GM11168 (cell line): ENCODE results near the gene ABCG1.

Experiments used
- in situ Hi-C: fragments of 300-500 bp; cut with MboI; formaldehyde crosslinking; loops from one replicate; pipeline ENCODE4 v1.12.0; 2022; ENCODE audit warnings: low sequenced_read_pairs; ENCODE audit not compliant: unreplicated experiment

Gene ABCG1

GRCh38 chr21:42213082-42213774 is 5.7 kb upstream of the ABCG1 start:
- in situ Hi-C loops = no loop called here

- in situ Hi-C loops = no loop called here
Observed at GRCh38 chr21:42214081-42214750, 4.7 kb upstream of the ABCG1 start.

- in situ Hi-C loops = no loop called here
Observed at GRCh38 chr21:42214921-42215320, 4.0 kb upstream of the ABCG1 start.

GRCh38 chr21:42215942-42216725 is 2.8 kb upstream of the ABCG1 start:
- in situ Hi-C loops = no loop called here

GRCh38 chr21:42216726-42217572 is 2.0 kb upstream of the ABCG1 start:
- in situ Hi-C loops = no loop called here

- in situ Hi-C loops = no loop called here
Observed at GRCh38 chr21:42219606-42220137, 732 bp downstream of the ABCG1 start.

GRCh38 chr21:42220138-42220701 is 1.3 kb downstream of the ABCG1 start:
- in situ Hi-C loops = no loop called here

GRCh38 chr21:42221581-42222345 is 2.8 kb downstream of the ABCG1 start:
- in situ Hi-C loops = no loop called here

GRCh38 chr21:42222386-42222785 is 3.4 kb downstream of the ABCG1 start:
- in situ Hi-C loops = no loop called here

- in situ Hi-C loops = no loop called here
Observed at GRCh38 chr21:42222821-42223390, 4.0 kb downstream of the ABCG1 start.

- in situ Hi-C loops = no loop called here
Observed at GRCh38 chr21:42223826-42224575, 5.1 kb downstream of the ABCG1 start.

- in situ Hi-C loops = no loop called here
Observed at GRCh38 chr21:42225042-42225441, 6.1 kb downstream of the ABCG1 start.

GRCh38 chr21:42225571-42226155 is 6.7 kb downstream of the ABCG1 start:
- in situ Hi-C loops = no loop called here

- in situ Hi-C loops = no loop called here
Observed at GRCh38 chr21:42226626-42227025, 7.7 kb downstream of the ABCG1 start.

- in situ Hi-C loops = no loop called here
Observed at GRCh38 chr21:42227909-42228708, 9.2 kb downstream of the ABCG1 start.

GRCh38 chr21:42228709-42229220 is 9.8 kb downstream of the ABCG1 start:
- in situ Hi-C loops = no loop called here

GRCh38 chr21:42229676-42230075 is 10.7 kb downstream of the ABCG1 start:
- in situ Hi-C loops = no loop called here
